ENCODE data around the gene MRAS. TPM values are rescaled to one million over a fixed set of nuclear protein-coding genes. Genes with fewer than 3 reads are reported as not detected.
"Not testable (repeated sequence)": the region's sequence is repeated elsewhere in the genome, so short reads cannot be mapped to it uniquely, and the experiment has no call there.

The MRAS gene
- total RNA-seq, 1 donor, result 80.7 TPM

DNA sequence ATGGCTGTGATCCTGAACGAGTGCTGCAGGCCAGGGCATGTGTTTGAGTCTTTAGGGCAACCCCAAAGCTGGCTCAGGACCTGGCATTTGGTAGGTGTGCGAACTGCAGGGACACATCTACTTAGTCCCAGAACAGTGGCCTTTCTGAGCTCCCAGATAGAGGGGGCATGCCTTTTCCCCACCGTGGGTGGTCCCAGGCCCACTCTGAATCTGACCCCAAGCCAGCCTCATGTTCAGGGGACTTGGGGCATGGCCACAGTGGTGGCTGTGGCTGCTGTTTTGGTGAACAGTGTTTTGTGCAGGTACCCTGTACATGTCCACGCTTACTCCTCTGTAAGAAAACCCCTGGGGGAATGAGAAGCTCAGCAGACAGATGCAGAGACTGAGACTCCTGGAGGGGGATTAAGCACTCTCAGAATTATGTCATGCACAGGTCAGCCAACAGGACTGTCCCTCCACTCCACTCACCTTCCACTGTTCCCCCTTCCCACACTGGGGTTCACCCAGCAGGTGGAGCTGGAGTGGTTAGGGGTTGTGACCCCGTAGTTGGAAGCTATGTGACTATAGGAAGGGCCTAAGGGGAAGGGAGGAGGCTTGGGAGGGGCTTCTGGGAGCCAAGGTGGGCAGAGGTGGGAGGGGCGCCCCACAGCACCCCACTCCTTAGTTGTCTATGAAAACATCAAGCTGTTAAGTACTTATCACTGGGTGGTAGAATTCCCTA lies 102.5 kb downstream of the MRAS start:
- Histone ChIP-seq H3K27ac (ENCODE audit: low read depth, low read length) (no peak overlapping the region), H3K4me3 (ENCODE audit: insufficient read depth, low read length) (no peak overlapping the region), H3K36me3 (ENCODE audit: insufficient read depth, low read length) (no peaks in the 10 kb centered on the region), H3K27me3 (ENCODE audit: insufficient read depth, low read length) (no peaks in the 10 kb centered on the region), H4K20me1 (ENCODE audit: insufficient read depth, low read length) (no peaks in the 10 kb centered on the region), H3K4me1 (ENCODE audit: insufficient read depth, low read length) (no peaks in the 10 kb centered on the region), H3K9me3 (ENCODE audit: low read depth, low read length) (no peaks in the 10 kb centered on the region), H3K79me2 (ENCODE audit: insufficient read depth, low read length) (no peaks in the 10 kb centered on the region), H3K4me2 (ENCODE audit: insufficient read depth, low read length) (no peak overlapping the region), H2AFZ (ENCODE audit: low read length) (no peak overlapping the region)
- TF ChIP-seq, protein P1, sequence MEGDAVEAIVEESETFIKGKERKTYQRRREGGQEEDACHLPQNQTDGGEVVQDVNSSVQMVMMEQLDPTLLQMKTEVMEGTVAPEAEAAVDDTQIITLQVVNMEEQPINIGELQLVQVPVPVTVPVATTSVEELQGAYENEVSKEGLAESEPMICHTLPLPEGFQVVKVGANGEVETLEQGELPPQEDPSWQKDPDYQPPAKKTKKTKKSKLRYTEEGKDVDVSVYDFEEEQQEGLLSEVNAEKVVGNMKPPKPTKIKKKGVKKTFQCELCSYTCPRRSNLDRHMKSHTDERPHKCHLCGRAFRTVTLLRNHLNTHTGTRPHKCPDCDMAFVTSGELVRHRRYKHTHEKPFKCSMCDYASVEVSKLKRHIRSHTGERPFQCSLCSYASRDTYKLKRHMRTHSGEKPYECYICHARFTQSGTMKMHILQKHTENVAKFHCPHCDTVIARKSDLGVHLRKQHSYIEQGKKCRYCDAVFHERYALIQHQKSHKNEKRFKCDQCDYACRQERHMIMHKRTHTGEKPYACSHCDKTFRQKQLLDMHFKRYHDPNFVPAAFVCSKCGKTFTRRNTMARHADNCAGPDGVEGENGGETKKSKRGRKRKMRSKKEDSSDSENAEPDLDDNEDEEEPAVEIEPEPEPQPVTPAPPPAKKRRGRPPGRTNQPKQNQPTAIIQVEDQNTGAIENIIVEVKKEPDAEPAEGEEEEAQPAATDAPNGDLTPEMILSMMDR (IDR thresholded peaks at IDR 0.05; ENCODE audit: extremely low read depth, low read depth, low read length), result no peak
- no peak for DNase-seq (ENCODE audit: insufficient read length, low spot score, missing footprints)

DNA sequence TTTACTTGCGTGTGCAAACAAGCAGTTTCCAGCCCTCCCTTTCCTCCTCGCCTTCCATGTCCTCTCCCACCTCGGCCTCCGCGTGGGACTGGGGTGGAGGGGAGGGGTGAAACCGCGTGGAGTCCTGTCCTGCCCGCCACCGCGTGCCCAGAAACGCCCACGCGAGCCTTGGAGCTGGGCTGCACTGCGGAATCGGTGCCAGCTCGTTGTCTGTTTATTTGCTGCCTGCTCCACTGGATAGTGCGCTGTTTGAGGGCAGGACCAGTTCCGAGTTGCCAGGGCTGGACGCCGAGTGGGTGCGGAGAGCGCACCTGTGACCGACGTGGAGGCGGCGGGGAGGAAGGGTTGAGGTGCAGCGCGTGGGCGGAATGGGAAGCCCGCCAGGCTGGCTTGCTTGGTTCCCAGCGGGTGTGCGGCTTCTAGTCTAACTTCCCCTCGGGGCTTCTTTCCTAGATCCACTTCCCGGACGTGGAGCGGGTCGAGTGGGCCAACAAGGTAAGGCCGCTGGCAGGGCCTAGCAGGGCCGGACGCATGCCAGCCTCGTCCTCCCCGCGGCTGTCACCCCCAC lies 103.3 kb downstream of the MRAS start:
- H3K79me2 ChIP-seq (ENCODE audit: insufficient read depth, low read length), result no peaks in the 10 kb centered on the region
- H3K27me3 ChIP-seq (ENCODE audit: insufficient read depth, low read length), result no peaks in the 10 kb centered on the region
- H3K9me3 ChIP-seq (ENCODE audit: low read depth, low read length), result no peaks in the 10 kb centered on the region
- no peak overlapping the region for H3K4me3 ChIP-seq (ENCODE audit: insufficient read depth, low read length)
- H3K4me2 ChIP-seq (ENCODE audit: insufficient read depth, low read length), result no peak overlapping the region
- H2AFZ ChIP-seq (ENCODE audit: low read length), result no peak overlapping the region
- no peaks in the 10 kb centered on the region for H3K4me1 ChIP-seq (ENCODE audit: insufficient read depth, low read length)
- DNase-seq (ENCODE audit: insufficient read length, low spot score, missing footprints), result peak; percentile 49
- TF ChIP-seq, protein P1 (IDR thresholded peaks at IDR 0.05; ENCODE audit: extremely low read depth, low read depth, low read length), result no peak
- no peaks in the 10 kb centered on the region for H4K20me1 ChIP-seq (ENCODE audit: insufficient read depth, low read length)
- no peak overlapping the region for H3K27ac ChIP-seq (ENCODE audit: low read depth, low read length)
- no peaks in the 10 kb centered on the region for H3K36me3 ChIP-seq (ENCODE audit: insufficient read depth, low read length)

DNA sequence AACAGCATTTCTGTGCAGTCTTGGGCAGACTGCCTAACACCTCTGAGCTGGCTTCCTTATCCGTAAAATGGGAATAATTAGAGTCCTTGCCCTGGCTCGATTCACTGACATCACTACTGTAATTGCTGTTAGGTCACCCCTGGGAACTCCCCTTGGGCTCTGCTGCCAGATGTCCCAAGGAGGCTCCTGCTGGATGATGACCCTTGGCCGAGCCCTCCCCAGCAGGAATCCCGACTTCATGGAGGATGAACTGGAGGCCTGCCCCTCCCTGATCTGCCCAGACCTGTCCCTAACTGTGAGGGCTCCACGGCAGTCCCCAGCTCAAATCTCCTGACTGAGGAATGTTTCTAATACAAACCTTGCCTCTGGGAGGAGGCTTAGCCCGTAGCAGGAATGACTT lies 104.1 kb downstream of the MRAS start:
- H3K79me2 ChIP-seq (ENCODE audit: insufficient read depth, low read length), result no peaks in the 10 kb centered on the region
- TF ChIP-seq, protein P1 (IDR thresholded peaks at IDR 0.05; ENCODE audit: extremely low read depth, low read depth, low read length), result no peak
- no peak for DNase-seq (ENCODE audit: insufficient read length, low spot score, missing footprints)
- H3K4me2 ChIP-seq (ENCODE audit: insufficient read depth, low read length), result no peak overlapping the region
- H3K4me3 ChIP-seq (ENCODE audit: insufficient read depth, low read length), result no peak overlapping the region
- H3K27me3 ChIP-seq (ENCODE audit: insufficient read depth, low read length), result no peaks in the 10 kb centered on the region
- H3K27ac ChIP-seq (ENCODE audit: low read depth, low read length), result no peak overlapping the region
- H2AFZ ChIP-seq (ENCODE audit: low read length), result peak overlapping the region; percentile 10
- H4K20me1 ChIP-seq (ENCODE audit: insufficient read depth, low read length), result no peaks in the 10 kb centered on the region
- no peaks in the 10 kb centered on the region for H3K36me3 ChIP-seq (ENCODE audit: insufficient read depth, low read length)
- no peaks in the 10 kb centered on the region for H3K4me1 ChIP-seq (ENCODE audit: insufficient read depth, low read length)
- H3K9me3 ChIP-seq (ENCODE audit: low read depth, low read length), result no peaks in the 10 kb centered on the region

DNA sequence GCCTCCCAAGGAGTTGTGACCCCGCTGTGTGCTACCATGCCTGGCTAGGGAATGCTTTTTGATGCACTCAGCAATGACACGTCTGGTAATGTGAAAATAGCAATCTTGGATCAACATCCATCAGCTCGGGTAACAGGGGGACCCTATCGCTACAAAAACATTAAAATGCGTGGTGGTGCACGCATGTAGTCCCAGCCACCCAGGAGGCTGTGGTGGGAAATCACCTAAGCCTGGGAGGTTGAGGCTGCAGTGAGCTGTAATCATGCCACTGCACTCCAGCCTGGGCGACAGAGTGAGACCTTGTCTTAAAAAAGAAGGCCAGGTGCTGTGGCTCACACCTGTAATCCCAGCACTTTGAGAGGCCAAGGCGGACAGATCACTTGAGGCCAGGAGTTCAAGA lies 105.6 kb downstream of the MRAS start:
- H3K27ac ChIP-seq (ENCODE audit: low read depth, low read length); H2AFZ ChIP-seq (ENCODE audit: low read length); DNase-seq (ENCODE audit: insufficient read length, low spot score, missing footprints); H3K4me2 ChIP-seq (ENCODE audit: insufficient read depth, low read length); H3K4me1 ChIP-seq (ENCODE audit: insufficient read depth, low read length); H3K36me3 ChIP-seq (ENCODE audit: insufficient read depth, low read length); H3K79me2 ChIP-seq (ENCODE audit: insufficient read depth, low read length); H3K4me3 ChIP-seq (ENCODE audit: insufficient read depth, low read length); H3K9me3 ChIP-seq (ENCODE audit: low read depth, low read length); H4K20me1 ChIP-seq (ENCODE audit: insufficient read depth, low read length); H3K27me3 ChIP-seq (ENCODE audit: insufficient read depth, low read length): not testable (repeated sequence)

Other genes starting within 250 kb of the MRAS start
- gene DZIP1L, start 233.0 kb upstream of the MRAS start, total RNA-seq, result 32.7 and 42.3 TPM in 2 replicates
- gene A4GNT, start 216.2 kb upstream of the MRAS start, total RNA-seq, result not detected in 2 replicates
- gene DBR1, start 173.7 kb upstream of the MRAS start, total RNA-seq, result 16.3 and 17.1 TPM in 2 replicates
- gene ARMC8, start 161.3 kb upstream of the MRAS start, total RNA-seq, result 45.7 and 59.0 TPM in 2 replicates
- not detected in 2 replicates for gene NME9, start 18.7 kb upstream of the MRAS start, total RNA-seq
- 0.59 and 0.72 TPM in 2 replicates for gene ESYT3, start 86.0 kb downstream of the MRAS start, total RNA-seq
- gene CEP70, start 245.7 kb downstream of the MRAS start, total RNA-seq, result 36.5 and 51.0 TPM in 2 replicates